ENCODE measurements around the gene CSAG3.
"Not testable (repeated sequence)": the region's sequence is repeated elsewhere in the genome, so short reads cannot be mapped to it uniquely, and the experiment has no call there.

The CSAG3 gene

DNA sequence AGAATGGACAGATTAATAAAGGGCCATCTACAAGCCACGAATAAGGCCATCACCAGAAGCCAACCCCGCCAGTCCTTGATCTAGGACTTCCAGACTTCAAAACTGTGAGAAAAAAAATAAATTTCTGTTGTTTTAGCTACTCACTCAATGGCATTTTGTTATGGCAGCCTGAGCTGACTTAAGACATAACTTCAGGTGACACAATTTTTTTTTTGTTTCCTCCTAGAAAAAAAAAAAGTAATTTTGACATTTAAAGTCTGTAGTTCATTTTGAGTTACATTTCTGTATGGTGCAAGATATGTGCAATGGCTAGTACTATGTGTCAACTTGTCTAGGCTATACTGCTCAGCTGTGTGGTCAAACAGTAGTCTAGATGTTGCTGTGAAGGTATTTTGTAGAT is at the start of gene CSAG3:
CSAG3 (plus strand) TSS at position 301 of the 400 bp plus-strand sequence.
- not testable (repeated sequence) for DNase-seq

DNA sequence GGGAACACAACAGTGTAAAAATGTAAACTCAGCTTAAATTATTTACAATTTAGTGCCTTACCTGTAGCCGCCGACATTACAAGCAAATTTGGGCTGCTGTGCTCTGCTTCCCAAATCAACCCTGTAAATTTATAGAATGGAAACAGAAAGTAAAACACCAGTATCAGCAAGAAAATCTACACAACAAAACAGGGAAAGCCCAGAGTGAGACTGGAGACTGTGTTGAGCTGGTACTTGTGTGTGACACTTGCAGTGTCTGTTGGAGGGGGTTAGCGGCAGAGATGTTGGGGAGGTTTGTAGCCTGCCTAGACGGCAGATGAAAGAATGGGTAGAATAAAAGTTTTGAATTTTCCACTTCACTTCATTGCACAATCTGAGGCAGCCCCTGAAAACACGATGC is 45.8 kb upstream of the CSAG3 start:
- DNase-seq, result not testable (repeated sequence)

GRCh38 chrX:152713815-152714787 is 44.9 kb upstream of the CSAG3 start, which contains the start of gene MAGEA2B:
TSS of gene MAGEA2B (plus strand) at chrX:152714628. CDS start at chrX:152717107, 2,479 bp downstream.
- DNase-seq, result not testable (repeated sequence)

- no peak for DNase-seq
These were observed 33.6 kb upstream of the CSAG3 start for GRCh38 chrX:152725409-152725808.

DNA sequence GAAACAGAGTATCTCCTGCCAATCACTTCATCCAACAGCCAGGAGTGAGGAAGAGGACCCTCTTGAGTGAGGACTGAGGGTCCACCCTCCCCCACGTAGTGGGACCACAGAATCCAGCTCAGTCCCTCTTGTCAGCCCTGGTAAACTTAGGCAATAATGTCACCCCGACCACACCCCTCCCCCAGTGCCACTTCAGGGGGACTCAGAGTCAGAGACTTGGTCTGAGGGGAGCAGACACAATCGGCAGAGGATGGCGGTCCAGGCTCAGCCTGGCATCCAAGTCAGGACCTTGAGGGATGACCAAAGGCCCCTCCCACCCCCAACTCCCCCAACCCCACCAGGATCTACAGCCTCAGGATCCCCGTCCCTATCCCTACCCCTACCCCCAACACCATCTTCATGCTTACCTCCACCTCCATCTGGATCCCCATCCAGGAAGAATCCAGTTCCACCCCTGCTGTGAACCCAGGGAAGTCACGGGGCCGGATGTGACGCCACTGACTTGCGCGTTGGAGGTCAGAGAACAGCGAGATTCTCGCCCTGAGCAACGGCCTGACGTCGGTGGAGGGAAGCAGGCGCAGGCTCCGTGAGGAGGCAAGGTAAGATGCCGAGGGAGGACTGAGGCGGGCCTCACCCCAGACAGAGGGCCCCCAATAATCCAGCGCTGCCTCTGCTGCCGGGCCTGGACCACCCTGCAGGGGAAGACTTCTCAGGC is 25.6 kb upstream of the CSAG3 start, which contains the start of the genes CSAG1 and MAGEA12:
CSAG1 (minus strand) TSS at position 461 of the 715 bp plus-strand sequence. CDS start 1,261 bp downstream, outside the sequence.
MAGEA12 (plus strand) TSS at position 497 of the 715 bp plus-strand sequence. CDS start 2,405 bp downstream, outside the sequence.
- DNase-seq, result no peak

DNA sequence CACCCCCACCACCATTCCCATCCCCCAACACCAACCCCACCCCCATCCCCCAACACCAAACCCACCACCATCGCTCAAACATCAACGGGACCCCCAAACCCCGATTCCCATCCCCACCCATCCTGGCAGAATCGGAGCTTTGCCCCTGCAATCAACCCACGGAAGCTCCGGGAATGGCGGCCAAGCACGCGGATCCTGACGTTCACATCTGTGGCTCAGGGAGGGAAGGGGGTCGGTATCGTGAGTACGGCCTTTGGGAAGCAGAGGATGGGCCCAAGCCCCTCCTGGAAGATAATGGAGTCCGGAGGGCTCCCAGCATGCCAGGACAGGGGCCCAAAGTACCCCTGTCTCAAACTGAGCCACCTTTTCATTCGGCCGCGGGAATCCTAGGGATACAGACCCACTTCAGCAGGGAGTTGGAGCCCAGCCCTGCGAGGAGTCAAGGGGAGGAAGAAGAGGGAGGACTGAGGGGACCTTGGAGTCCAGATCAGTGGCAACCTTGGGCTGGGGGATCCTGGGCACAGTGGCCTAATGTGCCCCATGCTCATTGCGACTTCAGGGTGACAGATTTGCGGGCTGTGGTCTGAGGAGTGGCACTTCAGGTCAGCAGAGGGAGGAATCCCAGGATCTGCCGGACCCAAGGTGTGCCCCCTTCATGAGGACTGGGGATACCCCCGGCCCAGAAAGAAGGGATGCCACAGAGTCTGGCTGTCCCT is 24.7 kb upstream of the CSAG3 start:
- peak; percentile 35 for DNase-seq

- no peak for DNase-seq
These were observed 23.9 kb upstream of the CSAG3 start for GRCh38 chrX:152735101-152735500.

DNA sequence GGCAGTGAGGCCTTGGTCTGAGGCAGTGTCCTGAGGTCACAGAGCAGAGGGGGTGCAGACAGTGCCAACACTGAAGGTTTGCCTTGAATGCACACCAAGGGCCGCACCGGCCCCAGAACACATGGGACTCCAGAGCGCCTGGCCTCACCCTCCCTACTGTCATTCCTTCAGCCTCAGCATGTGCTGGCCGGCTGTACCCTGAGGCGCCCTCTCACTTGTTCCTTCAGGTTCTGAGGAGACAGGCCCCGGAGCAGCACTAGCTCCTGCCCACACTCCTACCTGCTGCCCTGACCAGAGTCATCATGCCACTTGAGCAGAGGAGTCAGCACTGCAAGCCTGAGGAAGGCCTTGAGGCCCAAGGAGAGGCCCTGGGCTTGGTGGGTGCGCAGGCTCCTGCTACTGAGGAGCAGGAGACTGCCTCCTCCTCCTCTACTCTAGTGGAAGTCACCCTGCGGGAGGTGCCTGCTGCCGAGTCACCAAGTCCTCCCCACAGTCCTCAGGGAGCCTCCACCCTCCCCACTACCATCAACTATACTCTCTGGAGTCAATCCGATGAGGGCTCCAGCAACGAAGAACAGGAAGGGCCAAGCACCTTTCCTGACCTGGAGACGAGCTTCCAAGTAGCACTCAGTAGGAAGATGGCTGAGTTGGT is 23.0 kb upstream of the CSAG3 start:
- peak; percentile 30 for DNase-seq

DNA sequence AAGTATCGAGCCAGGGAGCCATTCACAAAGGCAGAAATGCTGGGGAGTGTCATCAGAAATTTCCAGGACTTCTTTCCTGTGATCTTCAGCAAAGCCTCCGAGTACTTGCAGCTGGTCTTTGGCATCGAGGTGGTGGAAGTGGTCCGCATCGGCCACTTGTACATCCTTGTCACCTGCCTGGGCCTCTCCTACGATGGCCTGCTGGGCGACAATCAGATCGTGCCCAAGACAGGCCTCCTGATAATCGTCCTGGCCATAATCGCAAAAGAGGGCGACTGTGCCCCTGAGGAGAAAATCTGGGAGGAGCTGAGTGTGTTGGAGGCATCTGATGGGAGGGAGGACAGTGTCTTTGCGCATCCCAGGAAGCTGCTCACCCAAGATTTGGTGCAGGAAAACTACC is 22.5 kb upstream of the CSAG3 start:
- not testable (repeated sequence) for DNase-seq

- DNase-seq, result no peak
These were observed 20.5 kb upstream of the CSAG3 start for GRCh38 chrX:152738560-152738959.

GRCh38 chrX:152753686-152754650 is 5.0 kb upstream of the CSAG3 start, which contains the start of gene MAGEA2:
TSS of gene MAGEA2 (minus strand) at chrX:152753842. CDS start at chrX:152751363, 2,479 bp downstream.
- DNase-seq, result not testable (repeated sequence)

DNA sequence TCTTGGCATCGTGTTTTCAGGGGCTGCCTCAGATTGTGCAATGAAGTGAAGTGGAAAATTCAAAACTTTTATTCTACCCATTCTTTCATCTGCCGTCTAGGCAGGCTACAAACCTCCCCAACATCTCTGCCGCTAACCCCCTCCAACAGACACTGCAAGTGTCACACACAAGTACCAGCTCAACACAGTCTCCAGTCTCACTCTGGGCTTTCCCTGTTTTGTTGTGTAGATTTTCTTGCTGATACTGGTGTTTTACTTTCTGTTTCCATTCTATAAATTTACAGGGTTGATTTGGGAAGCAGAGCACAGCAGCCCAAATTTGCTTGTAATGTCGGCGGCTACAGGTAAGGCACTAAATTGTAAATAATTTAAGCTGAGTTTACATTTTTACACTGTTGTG is 4.1 kb upstream of the CSAG3 start:
- not testable (repeated sequence) for DNase-seq

DNA sequence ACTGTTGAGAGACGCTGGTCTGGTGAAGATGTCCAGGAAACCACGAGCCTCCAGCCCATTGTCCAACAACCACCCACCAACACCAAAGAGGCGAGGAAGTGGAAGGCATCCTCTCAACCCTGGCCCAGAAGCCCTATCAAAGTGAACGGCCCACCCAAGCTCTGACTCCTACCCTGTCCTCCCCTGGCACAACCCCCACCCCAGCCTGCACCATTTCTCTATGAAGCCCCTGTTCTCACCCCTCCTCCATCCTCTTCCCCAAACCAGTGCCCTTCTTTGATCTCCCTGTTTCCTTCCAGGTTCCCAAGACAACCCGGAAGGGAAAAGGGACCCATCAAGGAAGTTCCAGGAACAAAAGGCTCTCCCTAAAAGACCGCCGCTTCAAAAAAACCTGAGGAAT is 526 bp downstream of the CSAG3 start:
- DNase-seq, result not testable (repeated sequence)

- not testable (repeated sequence) for DNase-seq
These were observed 2.6 kb downstream of the CSAG3 start for GRCh38 chrX:152761582-152761981.

GRCh38 chrX:152766562-152766961 is 7.5 kb downstream of the CSAG3 start:
- peak; percentile 17 for DNase-seq

DNA sequence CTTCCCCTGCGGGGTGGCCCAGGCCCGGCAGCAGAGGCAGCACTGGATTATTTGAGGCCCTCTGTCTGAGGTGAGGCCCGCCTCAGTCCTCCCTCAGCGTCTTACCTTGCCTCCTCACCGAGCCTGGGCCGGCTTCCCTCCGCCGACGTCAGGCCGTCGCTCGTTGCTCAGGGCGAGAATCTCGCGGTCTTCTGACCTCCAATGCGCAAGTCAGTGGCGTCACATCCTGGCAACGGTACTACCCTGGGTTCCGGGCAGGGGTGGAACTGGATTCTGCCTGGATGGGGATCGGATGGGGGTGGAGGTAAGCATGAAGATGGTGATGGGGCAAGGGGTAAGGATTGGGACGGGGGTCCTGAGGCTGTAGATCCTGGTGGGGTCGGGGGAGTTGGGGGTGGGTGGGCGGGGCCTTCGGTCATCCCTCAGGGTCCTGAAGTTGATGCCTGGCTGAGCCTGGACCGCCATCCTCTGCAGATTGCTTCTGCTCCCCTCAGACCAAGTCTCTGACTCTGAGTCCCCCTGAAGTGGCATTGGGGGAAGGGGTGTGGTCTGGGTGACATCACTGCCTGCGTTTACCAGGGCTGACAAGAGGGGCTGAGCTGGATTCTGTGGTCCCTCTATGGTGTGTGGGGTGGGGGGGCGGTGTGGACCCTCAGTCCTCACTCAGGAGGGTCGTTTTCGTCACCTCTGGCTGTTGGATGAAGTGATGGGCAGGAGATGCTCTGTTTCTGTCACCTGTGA is 10.7 kb downstream of the CSAG3 start, which contains the start of gene MAGEA6:
MAGEA6 (minus strand) TSS at position 141 of the 741 bp plus-strand sequence. CDS start 2,039 bp downstream, outside the sequence.
- DNase-seq, result not testable (repeated sequence)

GRCh38 chrX:152787062-152787461 is 28.0 kb downstream of the CSAG3 start:
- not testable (repeated sequence) for DNase-seq

DNA sequence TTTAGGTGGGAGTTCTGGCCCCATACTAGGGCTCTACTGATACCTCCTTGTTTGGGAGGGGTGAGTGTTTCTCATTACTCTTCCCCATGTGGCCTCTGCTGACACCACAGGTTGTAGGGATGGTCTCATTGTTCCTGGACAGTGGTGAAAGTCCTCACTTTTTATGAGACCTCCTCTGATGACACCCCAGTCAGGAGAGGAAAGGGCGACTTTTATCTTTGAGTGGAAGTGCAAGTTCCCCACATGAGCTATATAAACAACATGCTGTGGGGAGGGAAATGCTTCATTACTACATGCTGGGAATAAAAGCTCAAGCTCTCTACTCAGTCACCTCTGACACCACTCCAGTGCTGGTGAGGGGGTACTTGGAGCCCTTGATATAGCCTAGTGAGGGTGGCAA is 39.9 kb downstream of the CSAG3 start:
- DNase-seq, result no peak

DNA sequence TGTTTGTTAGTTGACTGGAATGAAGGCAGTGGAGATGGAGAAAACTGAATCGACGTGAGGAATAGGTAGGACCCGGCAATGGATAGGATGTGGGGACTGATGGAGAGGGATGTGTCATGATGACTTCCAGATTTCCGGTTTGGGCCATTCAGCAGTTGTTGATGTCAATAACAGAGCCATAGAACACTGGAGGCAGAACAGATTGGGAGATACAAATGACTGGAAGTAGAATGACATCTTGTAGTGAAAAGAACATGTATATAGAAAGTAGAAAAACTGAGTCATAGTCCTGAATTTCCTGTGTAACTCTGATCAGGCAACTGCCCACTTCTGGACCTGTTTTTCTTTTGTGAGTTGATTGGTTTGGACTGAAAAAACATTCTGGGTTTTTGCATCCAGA is 47.0 kb downstream of the CSAG3 start:
- no peak for DNase-seq

Measured in islet precursor cell (in vitro differentiated cells).